A673 (cell line): Measurements from ENCODE around the gene ADAMTS2. TPM values are rescaled to one million over a fixed set of nuclear protein-coding genes. Genes with fewer than 3 reads are reported as not detected.
A peak's percentile ranks its signal among the peaks of the same experiment; 100 is the strongest.

Experiments
- BruUV-seq: library from RNA; stranded (reverse); fragments of 400-500 nt; replicated peaks from 2 replicates; lab custom pipeline; 2021; lab: Mats Ljungman, UMichigan
- CTCF ChIA-PET: fragments of 300-600 bp; sonication (Branson Sonifier 250); formaldehyde crosslinking; loops from one replicate; lab custom pipeline; 2022; ENCODE audit warnings: antibody characterized with exemption; lab: Charles Lee
- POLR2A ChIA-PET: fragments of 300-600 bp; sonication (Branson Sonifier 250); formaldehyde crosslinking; loops from one replicate; lab custom pipeline; 2022; ENCODE audit warnings: antibody characterized with exemption; ENCODE audit not compliant: low non-redundant PET; lab: Charles Lee
- DNase-seq: peaks from one replicate; pipeline ENCODE4 v3.0.0-alpha.2; 2015; ENCODE audit warnings: low spot score
- H3K27ac ChIP-seq: fragments of 200-600 bp; sonication (generic); 2 replicates; pipeline ENCODE4 v1.5.1; 2016; ENCODE audit warnings: mixed run types, low read depth, mild to moderate bottlenecking, mixed read lengths, antibody characterized with exemption, low read length; ENCODE audit not compliant: poor library complexity, severe bottlenecking
- H3K27me3 ChIP-seq: fragments of 200-600 bp; sonication (generic); replicated peaks from 2 replicates; pipeline ENCODE4 v1.6.1; 2017; ENCODE audit warnings: mixed run types, low read depth, mild to moderate bottlenecking, mixed read lengths, antibody characterized with exemption, low read length; ENCODE audit not compliant: insufficient read depth, poor library complexity
- H3K36me3 ChIP-seq: fragments of 200-600 bp; sonication (generic); 2 replicates; pipeline ENCODE4 v1.6.1; 2016; ENCODE audit warnings: mixed run types, mild to moderate bottlenecking, mixed read lengths, antibody characterized with exemption, low read length; ENCODE audit not compliant: insufficient read depth, poor library complexity, severe bottlenecking
- H3K4me1 ChIP-seq: fragments of 200-600 bp; sonication (generic); 2 replicates; pipeline ENCODE4 v1.6.1; 2017; ENCODE audit warnings: mixed run types, mild to moderate bottlenecking, mixed read lengths, antibody characterized with exemption, low read length; ENCODE audit not compliant: insufficient read depth, poor library complexity, severe bottlenecking
- H3K4me3 ChIP-seq: fragments of 200-600 bp; sonication (generic); 2 replicates; pipeline ENCODE4 v1.5.1; 2016; ENCODE audit warnings: low read depth, mixed run types, mild to moderate bottlenecking, mixed read lengths, low read length; ENCODE audit not compliant: poor library complexity, severe bottlenecking
- H3K9me3 ChIP-seq: fragments of 200-600 bp; sonication (generic); 2 replicates; pipeline ENCODE4 v1.6.1; 2016; ENCODE audit warnings: mixed run types, low read depth, mild to moderate bottlenecking, mixed read lengths, antibody characterized with exemption, low read length; ENCODE audit not compliant: poor library complexity, severe bottlenecking
- EZH2 ChIP-seq: fragments of 200-600 bp; sonication (generic); IDR thresholded peaks from 2 replicates; pipeline ENCODE4 v1.6.1; 2017; ENCODE audit warnings: borderline replicate concordance, low read depth, mild to moderate bottlenecking, mixed read lengths, antibody characterized with exemption, low read length; ENCODE audit not compliant: poor library complexity, severe bottlenecking
- intact Hi-C: fragments of 100-400 bp; cut with micrococcal nuclease; formaldehyde crosslinking; loops from one replicate; pipeline ENCODE4 v1.10.0; 2022; ENCODE audit not compliant: unreplicated experiment
- total RNA-seq: library from RNA; stranded (reverse); gene quantifications from 2 replicates; pipeline ENCODE4 v1.2.3, GENCODE V29; 2021
- TF ChIP-seq, protein P1 (sequence below): fragments of 300-800, 200-600 bp; sonication (generic); conservative IDR thresholded peaks from 2 replicates; pipeline ENCODE4 v1.5.1; 2017; ENCODE audit warnings: low read depth, mild to moderate bottlenecking, antibody characterized with exemption, low read length, moderate library complexity, mixed read lengths

Gene ADAMTS2
- total RNA-seq, 1 experiment from 2014 or later = 0.39 TPM

DNA sequence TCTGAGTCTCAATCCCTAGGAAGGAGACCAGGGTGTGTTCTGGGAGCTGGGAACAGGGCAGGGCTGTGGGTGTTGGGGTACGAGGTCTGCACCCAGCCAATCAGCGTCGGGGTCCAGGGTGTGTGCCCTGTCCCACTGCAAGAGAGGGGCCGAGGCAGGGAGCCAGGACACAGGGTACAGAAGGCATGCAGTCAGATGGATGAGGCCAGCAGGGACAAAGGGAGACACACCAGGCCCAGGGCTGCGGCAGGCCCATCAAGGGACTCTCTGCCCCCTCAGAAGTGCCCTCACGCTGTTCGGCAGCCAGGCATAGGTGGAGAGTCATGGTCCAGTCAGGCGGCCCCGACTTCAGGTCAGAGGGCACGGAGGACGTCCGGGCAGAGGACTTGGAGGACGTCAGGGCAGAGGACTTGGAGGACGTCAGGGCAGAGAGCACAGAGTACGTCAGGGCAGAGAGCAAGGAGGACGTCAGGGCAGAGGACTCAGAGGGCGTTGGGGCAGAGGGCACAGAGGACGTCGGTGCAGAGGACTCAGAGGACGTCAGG, 28.8 kb upstream of the ADAMTS2 start:
- Histone ChIP-seq H3K27ac (no peak overlapping the region), H3K9me3 (no peaks in the 10 kb centered on the region), H3K4me3 (no peak overlapping the region), H3K4me1 (no peaks in the 10 kb centered on the region), H3K36me3 (no peaks in the 10 kb centered on the region), H3K27me3 (no peaks in the 10 kb centered on the region)
- no peak for DNase-seq
- BruUV-seq = no TSS peak
- ChIA-PET POLR2A (no interaction called here), CTCF (no interaction called here)
- intact Hi-C loops = no loop called here
- TF ChIP-seq, protein P1, sequence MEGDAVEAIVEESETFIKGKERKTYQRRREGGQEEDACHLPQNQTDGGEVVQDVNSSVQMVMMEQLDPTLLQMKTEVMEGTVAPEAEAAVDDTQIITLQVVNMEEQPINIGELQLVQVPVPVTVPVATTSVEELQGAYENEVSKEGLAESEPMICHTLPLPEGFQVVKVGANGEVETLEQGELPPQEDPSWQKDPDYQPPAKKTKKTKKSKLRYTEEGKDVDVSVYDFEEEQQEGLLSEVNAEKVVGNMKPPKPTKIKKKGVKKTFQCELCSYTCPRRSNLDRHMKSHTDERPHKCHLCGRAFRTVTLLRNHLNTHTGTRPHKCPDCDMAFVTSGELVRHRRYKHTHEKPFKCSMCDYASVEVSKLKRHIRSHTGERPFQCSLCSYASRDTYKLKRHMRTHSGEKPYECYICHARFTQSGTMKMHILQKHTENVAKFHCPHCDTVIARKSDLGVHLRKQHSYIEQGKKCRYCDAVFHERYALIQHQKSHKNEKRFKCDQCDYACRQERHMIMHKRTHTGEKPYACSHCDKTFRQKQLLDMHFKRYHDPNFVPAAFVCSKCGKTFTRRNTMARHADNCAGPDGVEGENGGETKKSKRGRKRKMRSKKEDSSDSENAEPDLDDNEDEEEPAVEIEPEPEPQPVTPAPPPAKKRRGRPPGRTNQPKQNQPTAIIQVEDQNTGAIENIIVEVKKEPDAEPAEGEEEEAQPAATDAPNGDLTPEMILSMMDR = no peak
- no peak for TF ChIP-seq EZH2

DNA sequence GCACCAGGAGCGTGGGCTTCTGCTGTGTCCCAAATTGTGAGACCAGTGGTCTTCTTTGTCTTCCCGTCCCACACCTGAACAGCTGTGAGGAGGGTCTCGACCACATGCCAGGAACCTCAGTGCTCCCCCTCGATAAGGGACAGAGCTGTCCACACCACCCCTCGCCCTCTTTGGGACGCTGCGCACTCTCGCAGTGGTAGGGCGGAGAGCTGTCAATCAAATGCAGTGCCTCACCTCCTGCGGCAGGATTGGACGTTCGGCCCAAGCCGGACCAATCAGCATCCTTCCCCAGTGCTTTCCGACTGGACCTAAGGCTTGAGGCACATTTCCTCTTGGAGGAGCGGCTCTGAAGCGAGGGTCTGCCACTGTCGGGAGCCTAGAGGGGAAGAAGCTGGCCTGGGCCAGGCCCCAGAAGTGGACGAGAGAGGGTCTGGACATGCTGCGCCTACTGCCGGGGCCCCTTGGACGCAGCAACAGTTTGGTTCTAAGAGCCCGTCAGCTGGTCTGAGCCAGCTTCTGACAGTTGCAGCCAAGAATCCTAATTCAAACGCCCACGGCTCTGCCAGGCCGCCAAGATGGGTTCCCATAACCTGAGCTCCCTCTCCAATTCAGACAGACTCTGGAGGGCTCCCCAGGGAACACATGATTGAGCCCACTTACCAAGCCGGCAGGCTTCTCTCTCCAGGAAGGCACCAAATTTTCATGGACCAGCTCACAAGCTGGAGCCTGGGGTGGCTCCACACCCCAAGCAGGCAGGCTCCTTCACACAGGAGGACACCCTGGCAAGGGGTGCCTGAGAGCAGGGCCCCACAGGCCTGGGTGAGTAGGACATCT, 28.1 kb upstream of the ADAMTS2 start:
- peak; percentile 8 for DNase-seq
- Histone ChIP-seq H3K27ac (no peak overlapping the region), H3K4me3 (no peak overlapping the region), H3K27me3 (no peaks in the 10 kb centered on the region), H3K4me1 (no peaks in the 10 kb centered on the region), H3K9me3 (no peaks in the 10 kb centered on the region), H3K36me3 (no peaks in the 10 kb centered on the region)
- POLR2A ChIA-PET = no interaction called here
- TF ChIP-seq EZH2 = no peak
- TF ChIP-seq, protein P1 = no peak
- no TSS peak for BruUV-seq
- intact Hi-C loops = no loop called here
- CTCF ChIA-PET = no interaction called here

DNA sequence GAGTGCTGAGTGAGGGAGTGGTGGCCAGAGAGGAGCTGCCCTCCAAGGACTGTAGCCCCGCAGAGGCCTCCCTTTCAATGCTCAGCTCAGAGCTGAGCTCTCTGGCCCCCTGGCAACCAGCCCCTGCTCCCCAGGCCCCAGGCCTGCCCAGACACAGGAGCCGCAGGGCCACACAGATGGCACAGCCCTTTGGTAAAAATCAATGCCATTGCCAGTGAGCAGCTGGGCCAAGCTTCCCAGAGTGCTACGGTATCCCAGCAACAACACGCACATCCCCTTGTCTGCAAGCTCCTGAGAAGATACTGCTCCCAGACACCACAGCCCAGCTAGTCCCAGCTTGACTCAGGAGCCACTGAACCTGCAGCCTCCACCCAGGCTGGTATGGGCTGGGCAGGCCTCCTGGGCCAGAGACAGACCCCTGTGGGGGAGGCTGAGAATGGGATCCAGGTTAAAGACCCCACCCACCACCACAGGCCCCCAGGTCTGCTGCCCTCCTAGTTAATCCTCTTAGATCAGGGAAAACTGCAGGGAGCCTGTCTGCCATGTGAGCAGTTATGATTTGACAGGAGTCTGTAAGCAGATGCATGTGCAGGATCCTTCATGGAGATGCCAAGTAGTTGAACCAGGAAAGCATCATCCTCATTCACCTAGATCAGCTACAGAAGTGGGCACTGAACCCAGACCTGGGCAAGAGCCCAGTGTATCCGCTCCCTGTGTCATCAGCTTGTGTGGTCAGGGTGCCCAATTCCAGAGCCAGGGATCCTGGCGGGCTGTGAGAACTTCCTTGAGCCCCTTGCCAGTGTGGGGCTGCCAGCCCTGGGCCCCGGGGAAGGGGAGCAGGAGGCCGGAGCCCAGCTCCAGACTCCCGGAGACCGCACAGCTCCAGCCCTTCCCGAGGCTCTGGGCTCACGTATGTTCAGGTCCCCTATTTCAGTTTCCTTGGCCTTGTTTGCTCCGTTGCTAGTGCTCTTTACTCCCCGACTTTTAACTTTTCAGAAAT, 26.7 kb upstream of the ADAMTS2 start:
- ChIA-PET CTCF (no interaction called here), POLR2A (no interaction called here)
- H3K4me3 ChIP-seq = no peak overlapping the region
- no peaks in the 10 kb centered on the region for H3K4me1 ChIP-seq
- no peak for DNase-seq
- no peaks in the 10 kb centered on the region for H3K27me3 ChIP-seq
- no TSS peak for BruUV-seq
- no peaks in the 10 kb centered on the region for H3K9me3 ChIP-seq
- TF ChIP-seq, protein P1 = no peak
- TF ChIP-seq EZH2 = no peak
- no peaks in the 10 kb centered on the region for H3K36me3 ChIP-seq
- no peak overlapping the region for H3K27ac ChIP-seq
- intact Hi-C loops = no loop called here
